Activated CD4-positive, CD25-positive, alpha-beta regulatory T cell (primary cell): ENCODE data around the gene APPL2.
A peak's percentile ranks its signal among the peaks of the same experiment; 100 is the strongest.

Experiments used
- DNase-seq, 4 experiments: peaks; one replicate each; lab custom pipeline; 2025; lab: John Stamatoyannopoulos, UW

APPL2 gene

GRCh38 chr12:105235732-105236476, at the start of gene APPL2:
Gene APPL2 (minus strand): TSS chr12:105236174. CDS start chr12:105236012, 162 bp downstream.
- DNase-seq = peak; percentile 69 to 76 (median 72)

GRCh38 chr12:105285378-105285777, 49.4 kb upstream of the APPL2 start:
- no peak for DNase-seq

GRCh38 chr12:105281694-105282049, 45.7 kb upstream of the APPL2 start:
- no peak for DNase-seq

GRCh38 chr12:105280966-105281693, 45.2 kb upstream of the APPL2 start:
- no peak for DNase-seq

- DNase-seq = no peak
These were observed 43.6 kb upstream of the APPL2 start for GRCh38 chr12:105279460-105280056.

GRCh38 chr12:105278043-105278697, 42.2 kb upstream of the APPL2 start:
- DNase-seq = no peak

- DNase-seq = no peak
These were observed 40.2 kb upstream of the APPL2 start for GRCh38 chr12:105275997-105276733.

GRCh38 chr12:105274571-105274970, 38.6 kb upstream of the APPL2 start:
- no peak for DNase-seq

- no peak for DNase-seq
These were observed 37.6 kb upstream of the APPL2 start for GRCh38 chr12:105273601-105274000.

- DNase-seq = no peak
These were observed 36.9 kb upstream of the APPL2 start for GRCh38 chr12:105272814-105273416.

- DNase-seq = no peak
These were observed 36.2 kb upstream of the APPL2 start for GRCh38 chr12:105272152-105272551.

GRCh38 chr12:105271364-105271763, 35.4 kb upstream of the APPL2 start:
- no peak for DNase-seq

GRCh38 chr12:105270671-105271255, 34.8 kb upstream of the APPL2 start:
- DNase-seq = no peak

- DNase-seq = no peak
These were observed 31.7 kb upstream of the APPL2 start for GRCh38 chr12:105267711-105268110.

GRCh38 chr12:105264771-105265170, 28.8 kb upstream of the APPL2 start:
- DNase-seq = no peak

- no peak for DNase-seq
These were observed 26.6 kb upstream of the APPL2 start for GRCh38 chr12:105262461-105263184.

GRCh38 chr12:105261010-105261409, 25.0 kb upstream of the APPL2 start:
- DNase-seq = no peak

GRCh38 chr12:105259226-105259625, 23.3 kb upstream of the APPL2 start:
- no peak for DNase-seq

- DNase-seq = no peak
These were observed 21.4 kb upstream of the APPL2 start for GRCh38 chr12:105257321-105257728.

GRCh38 chr12:105256921-105257320, 20.9 kb upstream of the APPL2 start:
- no peak for DNase-seq
